H7 (cell line): ENCODE measurements around the gene AGAP1. TPM values are rescaled to one million over a fixed set of nuclear protein-coding genes. Genes with fewer than 3 reads are reported as not detected.

ENCODE experiments used
- DNase-seq: peaks from one replicate; pipeline ENCODE4 v3.0.0; 2012
- H3K27me3 ChIP-seq: 2 replicates; pipeline ENCODE4 v1.6.0; 2011; ENCODE audit warnings: mild to moderate bottlenecking, low read length; ENCODE audit not compliant: control insufficient read depth, insufficient read depth
- H3K36me3 ChIP-seq: replicated peaks from 2 replicates; pipeline ENCODE4 v1.5.1; 2011; ENCODE audit warnings: low read length; ENCODE audit not compliant: control insufficient read depth, insufficient read depth
- H3K4me3 ChIP-seq: 2 replicates; pipeline ENCODE4 v1.5.1; 2011; ENCODE audit warnings: low read depth, mild to moderate bottlenecking, control low read depth, low read length, moderate library complexity; ENCODE audit not compliant: insufficient read depth
- total RNA-seq: library from RNA; depleted of rRNA; stranded (reverse); fragments of >200 nt; shearing (Covaris generic); gene quantifications from 2 replicates; pipeline ENCODE4 v1.2.3, GENCODE V29; 2014

Gene AGAP1
- total RNA-seq, 1 experiment from 2014 or later = 12.6 TPM

DNA sequence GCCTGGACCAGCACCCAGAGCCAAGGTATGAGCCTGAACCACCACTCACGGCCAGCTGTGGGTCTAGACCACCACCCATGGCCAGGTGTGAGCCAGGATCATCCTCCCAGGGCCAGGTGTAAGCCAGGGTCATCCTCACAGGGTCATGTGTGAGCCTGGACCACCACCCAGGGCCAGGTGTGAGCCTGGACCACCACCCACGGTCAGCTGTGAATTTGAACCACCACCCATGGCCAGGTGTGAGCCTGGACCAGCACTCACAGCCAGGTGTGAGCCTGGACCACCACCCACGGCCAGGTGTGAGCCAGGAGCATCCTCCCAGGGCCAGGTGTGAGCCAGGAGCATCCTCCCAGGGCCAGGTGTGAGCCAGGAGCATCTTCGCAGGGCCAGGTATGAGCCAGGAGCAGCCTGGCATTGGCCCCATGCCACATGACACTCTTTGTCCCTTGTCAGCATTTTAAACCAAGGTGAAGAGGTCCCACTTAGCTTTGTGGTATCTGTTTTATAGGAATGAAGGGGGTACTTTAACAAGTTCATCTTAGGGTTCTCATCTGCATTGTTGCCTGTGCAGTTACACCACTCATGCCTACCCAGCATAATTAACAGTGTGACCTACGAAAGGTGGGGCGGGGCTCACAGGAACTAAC is 71.2 kb downstream of the AGAP1 start:
- Histone ChIP-seq H3K27me3 (no peaks in the 10 kb centered on the region), H3K36me3 (peaks cover 2% of the 10 kb centered on the region), H3K4me3 (no peak overlapping the region)
- no peak for DNase-seq

DNA sequence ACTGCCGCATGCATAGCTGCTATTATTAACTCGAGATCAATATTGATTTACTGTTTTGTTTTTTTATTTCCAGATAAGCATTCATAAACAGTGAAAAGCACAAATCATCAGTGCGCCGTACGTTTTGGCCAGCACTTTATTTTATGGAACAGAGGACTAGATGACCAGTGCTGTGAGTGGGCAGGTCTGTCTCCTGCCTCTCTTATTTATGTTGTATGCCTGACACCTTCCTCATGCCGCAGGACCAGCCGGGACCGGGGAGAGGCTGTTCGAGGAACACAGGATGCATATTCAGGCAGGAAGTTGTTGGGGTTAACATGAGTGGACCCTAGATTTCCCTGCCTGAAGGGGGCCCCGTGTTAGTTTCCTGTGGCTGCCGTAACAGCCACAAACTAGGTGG is 72.6 kb downstream of the AGAP1 start:
- Histone ChIP-seq H3K27me3 (no peaks in the 10 kb centered on the region), H3K4me3 (no peak overlapping the region), H3K36me3 (peaks cover 2% of the 10 kb centered on the region)
- DNase-seq = no peak

DNA sequence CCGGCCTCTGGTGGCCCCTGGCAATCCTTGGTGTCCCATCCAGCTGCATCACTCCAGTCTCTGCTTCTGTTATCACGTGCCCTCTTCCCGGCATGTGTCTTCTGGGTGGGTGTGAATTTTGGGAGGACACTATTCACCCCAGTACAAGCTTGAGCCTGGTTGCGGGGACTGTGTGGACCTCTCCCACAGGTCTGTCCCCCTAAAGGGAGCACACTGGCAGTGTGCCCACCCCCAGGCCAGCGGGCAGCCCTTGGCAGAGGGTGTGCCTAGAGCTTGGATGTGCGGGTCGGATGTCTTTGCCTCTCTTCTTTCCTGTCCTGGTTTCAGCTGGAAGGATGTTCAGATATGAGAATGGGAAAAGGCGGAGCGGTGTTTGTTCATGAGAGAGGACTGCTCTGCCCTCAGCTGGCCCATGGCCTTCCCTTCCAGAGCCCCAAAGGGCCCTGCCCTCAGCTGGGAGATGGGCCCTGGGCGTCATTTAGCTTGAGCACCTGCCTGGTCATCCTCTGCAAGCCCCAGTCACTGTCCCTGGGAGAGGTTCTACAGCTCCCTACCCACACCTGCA is 73.2 kb downstream of the AGAP1 start:
- no peak overlapping the region for H3K4me3 ChIP-seq
- no peaks in the 10 kb centered on the region for H3K27me3 ChIP-seq
- H3K36me3 ChIP-seq = peaks cover 2% of the 10 kb centered on the region
- DNase-seq = no peak

DNA sequence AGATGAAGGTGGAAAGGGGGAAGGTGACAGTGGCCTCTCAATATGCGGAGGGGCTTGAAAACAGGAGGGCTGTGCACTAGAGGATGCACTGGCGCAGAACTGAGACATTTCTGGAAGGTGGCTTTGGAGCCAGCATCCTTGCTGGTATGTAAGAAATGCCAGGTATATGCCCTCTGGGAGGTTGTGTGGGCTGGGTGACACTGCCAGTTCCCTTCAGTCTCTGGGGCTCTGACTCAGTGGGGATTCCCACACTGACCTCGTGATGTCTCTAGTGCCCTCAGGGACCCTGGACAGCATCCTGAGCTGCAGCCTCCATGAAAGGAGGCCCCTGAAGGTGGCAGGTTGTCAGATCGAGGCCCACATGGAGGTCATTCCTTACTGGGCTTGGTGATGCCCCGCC is 74.0 kb downstream of the AGAP1 start:
- Histone ChIP-seq H3K4me3 (no peak overlapping the region), H3K36me3 (peaks cover 2% of the 10 kb centered on the region)
- no peak for DNase-seq

DNA sequence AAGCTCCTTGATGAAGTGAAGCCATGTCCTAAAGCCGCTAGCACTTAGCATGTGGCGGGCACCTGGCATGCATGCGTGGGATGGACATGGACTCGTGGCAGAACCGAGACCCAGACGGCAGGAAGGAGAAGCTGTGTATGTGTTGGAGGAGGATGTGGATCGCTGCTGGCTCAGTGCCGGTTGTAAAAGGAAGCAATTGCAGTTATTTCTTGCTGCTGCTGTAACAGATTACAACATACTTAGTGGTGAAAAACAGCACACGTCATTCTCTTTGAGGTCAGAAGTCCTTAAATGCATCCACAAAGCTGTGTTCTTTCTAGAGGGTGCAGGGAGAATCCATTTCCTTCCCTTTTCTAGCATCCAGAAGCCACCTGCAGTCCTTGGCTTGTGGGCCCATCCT is 74.6 kb downstream of the AGAP1 start:
- no peak for DNase-seq
- H3K27me3 ChIP-seq = no peaks in the 10 kb centered on the region
- peaks cover 2% of the 10 kb centered on the region for H3K36me3 ChIP-seq
- H3K4me3 ChIP-seq = no peak overlapping the region

More for the DNA sequence above, 74.0 kb downstream of the AGAP1 start:
- H3K27me3 ChIP-seq = no peaks in the 10 kb centered on the region

DNA sequence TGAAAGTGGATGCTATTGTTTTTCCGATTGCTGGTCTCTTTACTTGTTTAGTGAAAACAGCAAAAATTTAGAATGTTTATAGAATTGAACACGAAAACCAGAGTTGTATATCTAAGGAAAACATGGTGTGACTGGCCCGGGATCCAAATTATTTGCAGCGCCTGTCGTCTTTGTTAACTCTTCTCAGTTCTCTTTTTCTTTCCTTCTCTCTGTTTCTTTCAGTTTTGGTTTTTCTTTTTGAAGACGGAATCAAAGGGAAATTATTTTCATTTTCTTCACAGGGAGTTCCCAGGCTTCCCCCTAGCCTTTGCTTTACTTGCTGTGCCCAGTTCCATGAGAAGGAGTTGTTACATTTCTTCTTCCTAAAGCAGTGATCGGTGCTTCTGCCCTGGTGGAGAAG is 76.0 kb downstream of the AGAP1 start:
- H3K36me3 ChIP-seq = peaks cover 2% of the 10 kb centered on the region
- no peaks in the 10 kb centered on the region for H3K27me3 ChIP-seq
- H3K4me3 ChIP-seq = no peak overlapping the region
- DNase-seq = no peak

DNA sequence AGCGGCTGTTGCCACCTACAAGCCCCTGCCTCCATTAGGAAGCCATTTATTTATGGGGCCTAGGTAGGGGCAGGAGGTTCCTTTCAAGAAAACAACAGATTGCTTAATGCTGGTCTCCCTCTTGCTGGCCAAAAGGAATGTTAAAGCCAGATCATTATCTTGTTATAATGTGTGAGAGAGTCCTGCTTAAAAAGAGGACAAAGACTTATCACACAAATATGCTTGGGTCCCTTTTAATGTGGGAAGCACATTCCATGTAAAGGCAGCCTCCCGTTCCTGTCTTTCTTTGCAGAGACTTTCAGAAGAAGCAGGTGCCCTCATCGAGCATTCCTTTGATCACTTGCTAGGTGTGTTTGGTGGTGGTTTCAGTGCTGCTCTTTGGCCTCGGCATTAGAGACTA is 76.4 kb downstream of the AGAP1 start:
- Histone ChIP-seq H3K4me3 (no peak overlapping the region), H3K27me3 (no peaks in the 10 kb centered on the region), H3K36me3 (peaks cover 2% of the 10 kb centered on the region)
- DNase-seq = no peak

DNA sequence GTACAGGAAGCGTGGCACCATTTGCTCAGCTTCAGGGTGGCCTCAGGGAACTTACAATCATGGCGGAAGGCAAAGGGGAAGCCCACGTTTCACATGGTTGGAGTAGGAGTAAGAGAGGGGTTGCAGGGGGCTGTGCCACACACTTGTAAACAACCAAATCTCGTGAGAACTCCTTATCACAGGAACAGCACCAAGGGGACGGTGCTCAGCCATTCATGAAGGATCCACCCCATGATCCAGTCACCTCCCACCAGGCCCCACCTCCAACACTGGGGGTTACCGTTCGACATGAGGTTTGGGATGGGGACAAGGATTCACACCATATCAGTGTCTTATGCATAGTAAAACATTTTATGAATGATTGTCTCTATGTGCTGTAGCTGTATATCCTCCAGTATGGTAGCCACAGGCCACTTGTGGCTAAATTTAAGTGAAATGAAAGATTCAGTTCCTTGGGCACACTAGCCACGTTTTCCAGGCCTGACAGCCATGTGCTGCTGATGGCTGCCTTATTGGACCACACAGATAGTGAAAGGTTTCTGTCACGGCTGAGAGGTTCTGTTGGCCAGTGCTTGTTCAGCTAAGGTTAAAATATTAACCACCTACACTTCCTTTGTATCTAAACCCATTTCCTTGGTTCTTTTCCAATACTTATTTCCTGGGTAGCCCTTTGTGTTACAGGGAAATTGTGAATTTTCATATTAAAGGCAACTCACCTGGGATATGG is 77.3 kb downstream of the AGAP1 start:
- Histone ChIP-seq H3K27me3 (no peaks in the 10 kb centered on the region), H3K36me3 (peaks cover 2% of the 10 kb centered on the region), H3K4me3 (no peak overlapping the region)
- DNase-seq = no peak

DNA sequence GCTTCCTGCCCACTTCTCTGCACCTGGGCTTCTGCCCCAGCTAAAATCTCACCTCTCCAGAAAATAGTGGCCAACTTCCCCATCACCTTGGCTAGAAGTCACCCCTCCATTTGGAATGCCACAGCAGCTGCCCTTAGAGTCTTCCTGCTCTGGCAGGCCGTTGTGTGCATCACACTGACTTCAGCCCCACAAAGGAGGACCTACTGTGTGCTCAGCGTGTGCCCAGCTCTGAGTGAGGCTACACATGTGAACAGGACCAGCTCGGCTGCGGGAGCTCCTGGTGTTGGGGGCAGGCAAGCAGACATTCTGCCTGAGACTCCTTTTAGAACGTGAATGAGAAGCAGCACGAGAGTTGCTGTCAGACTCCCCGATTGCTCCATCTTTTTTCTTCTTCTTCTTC is 78.7 kb downstream of the AGAP1 start:
- no peak for DNase-seq
- H3K36me3 ChIP-seq = peaks cover 2% of the 10 kb centered on the region
- no peak overlapping the region for H3K4me3 ChIP-seq

DNA sequence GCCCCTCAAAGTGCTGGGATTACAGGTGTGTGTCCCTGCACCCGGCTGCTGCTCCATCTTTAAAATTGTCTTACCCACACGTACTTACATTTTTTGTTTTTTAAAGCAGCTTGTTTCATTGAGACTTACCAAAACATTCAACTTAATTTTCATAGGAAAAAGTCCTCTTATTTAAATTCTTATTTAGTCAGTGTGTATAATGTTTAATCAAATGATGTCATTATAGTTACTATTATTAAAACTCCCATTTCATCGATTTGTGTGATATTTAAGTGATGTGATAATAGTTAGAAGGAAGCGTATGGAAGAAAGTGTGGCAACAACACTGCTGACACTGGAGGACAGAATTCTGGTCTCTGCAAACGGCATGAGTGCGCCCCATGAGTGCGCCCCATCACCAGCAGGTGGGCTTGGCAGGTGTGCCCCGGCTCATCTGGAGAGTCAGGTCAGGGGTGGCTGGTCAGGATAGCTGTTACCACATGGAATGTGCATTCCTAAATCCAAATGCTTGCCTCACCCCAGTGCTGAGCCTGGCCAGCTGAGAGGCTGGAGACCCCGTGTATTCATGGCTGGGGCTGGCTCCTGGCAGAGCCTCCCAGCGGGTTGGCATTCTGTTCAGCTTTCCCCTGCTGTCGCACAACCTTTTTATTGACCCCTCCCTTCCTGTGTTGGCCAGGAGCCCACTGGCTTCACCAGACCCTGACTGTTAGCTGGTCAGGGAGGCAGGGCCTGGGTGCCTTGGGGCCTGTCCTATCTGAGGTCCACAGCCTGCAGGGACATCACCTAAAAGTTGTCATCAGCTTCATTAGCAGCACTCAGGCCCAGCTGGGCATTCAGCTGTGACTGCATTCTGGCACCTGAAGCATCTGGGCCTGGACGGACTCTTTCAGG is 79.7 kb downstream of the AGAP1 start:
- no peak overlapping the region for H3K4me3 ChIP-seq
- peaks cover 1% of the 10 kb centered on the region for H3K36me3 ChIP-seq
- DNase-seq = no peak
- no peaks in the 10 kb centered on the region for H3K27me3 ChIP-seq

More for the DNA sequence above, 78.7 kb downstream of the AGAP1 start:
- no peaks in the 10 kb centered on the region for H3K27me3 ChIP-seq

DNA sequence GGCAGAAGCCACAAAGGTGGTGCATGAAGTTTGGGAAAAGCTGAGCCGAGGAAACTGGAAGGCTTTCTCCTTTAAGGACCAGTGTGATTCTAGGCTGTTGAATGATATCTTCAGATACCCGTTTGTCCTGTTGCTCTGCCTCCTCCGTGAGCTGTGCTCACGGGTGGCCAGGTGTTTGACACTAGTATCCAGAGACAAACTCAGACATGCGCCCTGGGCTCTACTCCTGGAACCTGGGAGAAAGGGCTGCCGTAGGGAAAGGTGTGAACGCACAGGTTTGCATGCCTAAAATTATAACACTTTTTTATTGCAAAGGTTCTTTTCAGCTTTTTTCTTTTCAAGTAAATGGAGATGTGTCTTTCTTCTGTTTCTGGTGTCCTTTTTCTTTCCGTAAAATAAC is 81.6 kb downstream of the AGAP1 start:
- peak; percentile 29 for DNase-seq
- Histone ChIP-seq H3K27me3 (no peaks in the 10 kb centered on the region), H3K4me3 (no peak overlapping the region), H3K36me3 (no peaks in the 10 kb centered on the region)

DNA sequence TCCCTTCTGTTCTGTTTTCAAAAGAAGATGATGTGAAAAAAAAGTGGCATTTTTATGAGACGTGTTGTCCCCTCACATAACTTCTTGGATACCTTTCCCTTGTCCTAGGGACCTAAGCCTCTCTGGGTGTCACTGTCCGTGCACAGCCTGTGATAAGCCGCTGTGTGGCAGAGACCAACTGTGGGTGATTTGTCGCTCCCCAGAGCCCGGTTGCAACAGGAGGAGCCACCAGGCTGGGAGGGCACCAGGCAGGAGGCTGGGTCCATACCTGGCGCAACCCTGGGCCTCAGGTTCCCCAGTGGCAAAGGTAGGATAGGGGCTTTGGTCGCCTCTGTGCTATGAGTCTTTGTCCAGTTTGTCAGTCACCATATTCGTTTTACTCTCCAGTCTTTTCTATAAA is 82.1 kb downstream of the AGAP1 start:
- no peaks in the 10 kb centered on the region for H3K27me3 ChIP-seq
- DNase-seq = peak; percentile 34
- H3K36me3 ChIP-seq = no peaks in the 10 kb centered on the region
- H3K4me3 ChIP-seq = no peak overlapping the region

DNA sequence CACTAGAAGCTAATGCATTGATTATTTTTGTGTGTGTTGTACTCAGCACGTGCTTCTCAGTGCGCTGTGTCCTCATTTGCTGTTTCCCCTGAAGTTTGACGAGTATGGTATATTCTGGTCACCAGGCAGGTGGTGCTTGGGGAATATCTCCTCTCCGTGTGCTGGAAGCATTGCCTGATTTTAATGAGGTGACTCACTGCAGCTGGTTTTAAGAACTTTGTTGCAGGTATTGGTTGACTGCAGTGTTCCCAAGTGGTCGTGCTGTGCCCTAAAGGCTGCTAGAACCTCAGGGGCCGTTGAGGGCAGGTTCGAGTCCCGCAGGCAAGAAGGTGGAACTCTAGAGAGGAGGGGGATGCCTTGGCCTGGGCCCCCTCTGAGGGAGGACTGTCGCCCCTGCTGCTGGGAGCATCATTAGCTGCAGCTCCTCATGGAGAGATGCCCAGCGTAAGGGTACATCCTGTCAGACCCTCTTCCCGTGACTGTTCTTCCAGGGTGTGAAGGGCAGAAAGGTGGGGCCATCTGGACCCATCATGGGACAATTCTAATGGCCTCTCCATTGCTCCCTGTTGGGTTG is 82.6 kb downstream of the AGAP1 start:
- peak; percentile 21 for DNase-seq
- Histone ChIP-seq H3K36me3 (no peaks in the 10 kb centered on the region), H3K27me3 (no peaks in the 10 kb centered on the region)

More for the DNA sequence above, 82.6 kb downstream of the AGAP1 start:
- no peak overlapping the region for H3K4me3 ChIP-seq
